HG02870 (cell line): ENCODE data around the gene CERS6.

ENCODE experiments used
- ATAC-seq: cut with Tn5 transposase; IDR thresholded peaks from one replicate; pipeline ENCODE4 v1.9.1; 2021; ENCODE audit warnings: mild to moderate bottlenecking, moderate library complexity; ENCODE audit not compliant: unreplicated experiment

Gene CERS6

DNA sequence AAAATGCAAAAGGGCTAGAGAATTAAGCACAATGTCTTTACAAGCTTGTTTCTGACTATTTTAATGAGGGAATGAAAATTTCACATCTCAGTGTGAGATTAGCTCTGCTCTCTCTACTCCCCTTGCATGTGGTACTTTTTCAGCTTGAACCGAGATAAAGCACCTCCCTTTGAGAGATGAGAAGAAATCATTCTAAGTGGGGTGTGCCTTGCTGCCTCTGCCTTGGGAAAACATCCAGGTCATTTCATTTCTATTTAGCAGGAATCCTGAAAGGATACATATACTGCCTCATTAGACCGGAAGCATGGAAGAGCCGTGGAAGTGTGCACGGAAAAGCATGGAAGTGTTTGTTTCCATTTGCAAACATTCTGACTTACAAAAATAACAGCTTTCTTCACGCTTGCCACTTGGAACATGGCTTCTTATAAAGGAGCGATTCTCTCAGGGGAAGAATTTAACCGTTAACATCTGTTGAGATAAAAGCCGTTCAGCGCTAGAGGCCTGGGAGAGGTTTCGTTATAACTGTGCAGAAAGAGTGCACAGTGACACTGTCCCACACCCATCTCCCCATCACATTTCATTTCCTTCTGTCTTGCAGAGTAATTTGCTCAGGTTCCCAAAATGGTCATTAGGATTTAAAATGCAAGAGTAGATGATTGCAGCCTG lies 363.1 kb downstream of the CERS6 start:
- no peak for ATAC-seq

GRCh38 chr2:168819829-168820489 lies 363.9 kb downstream of the CERS6 start:
- no peak for ATAC-seq

DNA sequence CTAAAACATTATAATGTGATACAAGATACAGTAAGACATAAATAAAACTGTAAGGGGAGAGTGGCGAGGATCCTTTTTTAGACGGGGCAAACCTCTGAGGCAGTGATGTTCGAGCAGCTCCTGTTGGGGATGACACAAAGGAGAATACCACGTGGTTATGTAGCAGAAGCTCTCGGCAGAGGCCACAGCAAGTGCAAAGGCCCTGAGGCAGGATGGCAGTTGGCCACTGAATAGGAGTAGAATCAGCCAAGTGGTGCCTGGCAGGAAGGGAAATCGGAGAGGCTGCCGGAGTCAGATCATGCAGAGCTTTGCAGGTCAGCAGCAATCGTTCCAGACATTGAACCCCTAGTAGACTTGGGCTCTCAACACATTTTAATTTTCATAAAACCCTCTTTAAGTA lies 365.5 kb downstream of the CERS6 start:
- ATAC-seq: no peak

DNA sequence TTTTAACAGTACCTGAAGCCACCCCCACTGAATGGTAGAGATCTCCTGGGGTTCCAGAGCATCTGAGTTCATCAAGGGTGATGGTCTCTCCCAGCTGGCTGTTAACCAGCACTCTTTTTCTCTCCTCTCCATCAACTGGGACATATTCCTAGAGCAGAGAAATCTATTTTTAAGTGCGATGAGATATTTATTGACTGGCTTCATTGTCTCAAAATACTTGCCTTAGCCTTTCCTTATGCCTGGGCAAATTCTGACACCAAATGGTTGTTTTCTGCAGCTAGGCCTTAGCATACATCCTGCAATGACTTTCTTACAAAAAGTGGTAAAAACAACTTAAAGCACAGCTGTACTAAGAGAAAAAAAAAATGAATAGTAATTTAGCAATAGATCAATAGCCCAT lies 365.9 kb downstream of the CERS6 start:
- ATAC-seq: no peak
